Activated CD4-positive, CD25-positive, alpha-beta regulatory T cell treated with anti-CD3 and anti-CD28 coated beads, Interleukin-2, amount 50 U/mL, for 24 hours (primary cell): ENCODE data around the gene DNAH5.

Experiments used
- ATAC-seq, 2 donors: fragments of 150-1000 bp; cut with Tn5 transposase; one replicate each; pipeline ENCODE4 v1.10.0; 2021; ENCODE audit warnings: mild to moderate bottlenecking in 1 of 2, moderate library complexity in 1 of 2

The DNAH5 gene

DNA sequence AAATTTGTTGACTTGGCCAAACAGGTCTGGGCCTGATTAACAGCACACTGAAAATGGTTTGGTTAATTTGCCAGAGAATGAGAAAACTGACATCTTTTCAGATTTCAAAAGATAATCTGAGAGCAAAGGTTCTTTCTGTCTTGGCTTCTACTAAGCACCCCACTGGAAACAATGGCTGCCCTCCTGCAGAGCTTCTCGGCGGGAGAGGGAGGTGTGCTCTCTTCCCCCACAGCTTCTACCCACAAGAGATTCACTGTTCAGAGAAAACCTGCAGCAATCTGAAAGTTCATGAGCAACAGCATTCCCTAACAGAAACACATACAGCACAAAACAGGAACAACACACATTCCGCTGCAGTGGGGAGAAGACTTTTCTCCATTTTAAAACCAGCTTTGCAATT, 3.0 kb downstream of the DNAH5 start:
- no peak for ATAC-seq

DNA sequence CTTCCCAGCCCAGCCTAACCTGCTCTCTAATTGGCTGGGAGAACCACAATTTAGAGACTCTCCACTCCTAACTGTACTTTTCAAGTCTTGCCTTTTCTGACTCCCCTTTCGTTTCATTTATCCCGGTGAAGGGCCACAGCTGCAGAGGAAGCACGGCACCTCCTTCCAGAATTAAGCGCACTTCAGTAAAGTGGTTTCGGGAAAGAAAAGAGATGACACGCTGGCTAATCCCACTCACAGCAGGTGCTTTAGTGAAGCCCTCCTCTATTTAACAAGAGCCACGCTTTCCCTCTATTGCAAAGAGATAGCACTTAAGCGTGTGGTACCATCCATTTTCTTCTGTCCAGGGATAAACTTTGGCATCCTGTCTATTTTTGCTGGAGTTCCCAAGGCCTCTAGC, 4.8 kb downstream of the DNAH5 start:
- no peak for ATAC-seq

DNA sequence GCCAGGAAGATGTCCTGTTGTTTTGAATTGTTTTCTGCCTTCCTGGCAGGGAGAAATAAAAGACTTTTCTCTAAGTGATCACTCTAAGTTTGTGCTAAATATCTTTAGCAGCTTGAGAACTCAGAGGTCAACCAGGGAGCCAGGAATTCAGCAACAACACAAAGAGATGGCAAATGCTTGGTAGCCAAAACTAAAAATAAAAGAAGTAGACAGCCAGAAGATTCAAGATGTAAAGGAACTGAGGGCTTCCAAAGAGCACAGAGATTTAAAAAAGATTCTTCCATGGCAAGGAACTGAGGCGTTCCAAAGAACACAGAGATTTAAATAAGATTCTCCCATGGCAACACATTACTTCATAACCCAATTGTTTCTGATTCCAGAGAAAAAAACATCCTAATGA, 9.6 kb downstream of the DNAH5 start:
- ATAC-seq, result no peak

DNA sequence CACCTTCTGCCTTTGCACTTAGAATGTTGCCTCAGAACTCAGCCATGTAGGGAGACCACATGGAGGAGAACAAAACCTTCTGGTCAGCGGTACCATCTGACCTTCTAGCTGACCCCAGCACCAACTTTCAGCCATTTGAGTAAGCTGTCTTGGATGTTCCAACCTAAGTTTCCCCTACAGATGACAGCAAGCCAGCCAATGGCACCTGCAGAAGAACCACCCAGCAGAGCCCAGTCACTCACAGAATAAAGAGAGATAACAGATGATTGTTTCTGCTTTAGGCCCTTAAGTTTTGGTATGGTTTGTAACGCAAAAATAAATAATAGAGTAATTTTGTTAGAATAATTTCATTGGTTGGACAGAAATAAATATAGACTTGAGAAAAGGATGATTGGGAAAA, 10.4 kb downstream of the DNAH5 start:
- no peak for ATAC-seq

DNA sequence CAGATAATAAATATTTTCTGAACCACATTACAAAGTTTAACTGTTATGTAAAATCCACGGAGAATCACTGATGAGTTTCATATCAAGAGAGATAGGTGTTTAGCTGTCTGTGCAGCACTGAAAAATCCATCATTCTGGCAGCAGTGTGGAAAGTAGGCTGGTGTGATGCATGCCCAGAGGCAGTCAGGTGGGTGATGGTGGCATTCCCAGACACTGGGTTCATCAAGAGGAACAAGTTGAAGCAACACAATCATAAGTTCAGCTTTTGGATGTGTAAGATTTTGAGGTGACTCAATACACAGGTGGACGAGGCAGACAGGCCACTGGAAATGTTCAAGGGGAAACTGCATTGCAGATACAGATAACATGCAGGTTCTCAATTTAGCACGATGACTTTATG, 11.9 kb downstream of the DNAH5 start:
- no peak for ATAC-seq

DNA sequence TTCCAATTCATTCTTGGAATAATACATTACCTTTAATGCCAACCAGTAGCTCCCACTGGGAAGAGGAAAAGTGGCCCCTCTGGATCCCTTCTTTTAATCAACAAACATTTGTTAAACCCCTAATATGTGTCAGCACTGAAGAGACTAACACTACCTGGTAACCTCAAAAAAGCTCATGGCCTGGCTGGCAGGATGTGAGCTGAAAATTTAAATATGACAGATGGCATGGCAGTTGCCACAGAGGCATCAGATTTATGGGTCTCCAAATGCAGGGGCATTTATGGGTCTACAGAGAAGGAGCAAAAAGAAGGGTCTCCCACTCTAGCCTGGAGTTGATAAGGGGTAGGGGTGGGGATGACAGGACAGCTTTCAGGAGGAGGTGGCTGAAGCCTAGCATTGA, 12.5 kb downstream of the DNAH5 start:
- ATAC-seq, result no peak

DNA sequence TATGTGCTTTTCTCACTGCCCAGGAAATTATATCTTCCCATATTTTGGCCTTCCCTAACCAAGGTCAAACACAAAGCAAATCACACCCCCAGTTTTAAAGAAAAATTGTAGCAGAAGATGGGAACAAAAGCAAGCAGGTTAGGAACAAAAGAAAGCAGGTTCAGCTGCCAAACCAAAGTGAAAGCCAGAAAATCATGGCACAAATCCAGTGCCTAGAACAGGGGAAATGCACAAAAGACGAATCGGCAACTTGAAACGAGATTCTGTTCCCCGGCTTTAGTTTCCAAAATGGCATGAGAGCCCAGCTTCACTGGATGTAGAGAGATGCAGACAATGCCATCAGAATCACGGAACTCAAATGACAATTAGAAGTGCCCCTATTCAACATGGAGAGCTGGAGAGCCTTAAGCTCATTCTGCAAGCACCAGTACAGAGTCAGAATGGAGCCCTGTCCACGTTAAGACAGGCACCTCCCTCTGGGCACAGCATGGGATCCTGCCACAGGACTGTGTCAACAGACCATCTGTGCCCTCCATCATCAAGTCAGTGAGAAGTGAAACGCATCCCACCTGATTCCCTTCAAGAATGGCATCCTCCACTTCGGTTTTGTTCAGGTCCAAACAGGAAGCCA, 13.8 kb downstream of the DNAH5 start:
- ATAC-seq, result no peak

DNA sequence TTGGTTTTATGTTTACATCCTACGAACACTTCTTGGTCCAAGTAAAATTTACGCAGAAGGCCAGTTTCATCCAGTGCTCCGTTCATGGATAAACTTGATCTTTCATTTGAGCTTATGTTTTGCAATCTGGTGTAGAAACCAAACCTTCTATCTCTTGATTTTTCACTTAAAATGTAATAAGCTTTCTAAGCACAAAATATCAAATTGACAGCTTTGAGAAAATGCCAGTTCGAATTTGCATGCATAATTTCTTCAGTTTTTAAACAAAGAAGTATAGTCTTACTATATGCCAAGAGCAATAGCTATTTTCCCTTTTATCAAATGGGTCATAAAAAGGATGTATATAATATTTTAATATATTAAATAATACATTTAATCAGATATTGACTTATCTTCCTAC, 17.8 kb downstream of the DNAH5 start:
- ATAC-seq, result no peak

DNA sequence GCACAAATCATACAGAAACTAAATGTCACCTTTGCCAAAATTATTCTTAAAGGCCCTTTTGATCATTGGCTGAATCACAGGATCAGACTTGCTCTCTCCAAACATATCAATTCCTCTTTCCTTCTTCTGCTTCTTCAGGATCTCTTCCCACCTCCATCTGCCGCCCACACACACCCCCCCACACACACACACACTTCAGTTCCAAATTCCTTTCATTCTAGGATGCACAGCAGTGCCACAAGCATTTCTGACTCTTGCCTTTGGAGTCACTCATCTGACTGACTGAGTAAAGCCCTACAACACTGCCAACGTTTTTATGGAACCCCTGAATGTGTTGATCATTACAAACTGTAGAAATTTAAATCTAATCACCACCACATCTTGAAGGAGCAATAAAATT, 22.9 kb downstream of the DNAH5 start:
- ATAC-seq, result no peak

DNA sequence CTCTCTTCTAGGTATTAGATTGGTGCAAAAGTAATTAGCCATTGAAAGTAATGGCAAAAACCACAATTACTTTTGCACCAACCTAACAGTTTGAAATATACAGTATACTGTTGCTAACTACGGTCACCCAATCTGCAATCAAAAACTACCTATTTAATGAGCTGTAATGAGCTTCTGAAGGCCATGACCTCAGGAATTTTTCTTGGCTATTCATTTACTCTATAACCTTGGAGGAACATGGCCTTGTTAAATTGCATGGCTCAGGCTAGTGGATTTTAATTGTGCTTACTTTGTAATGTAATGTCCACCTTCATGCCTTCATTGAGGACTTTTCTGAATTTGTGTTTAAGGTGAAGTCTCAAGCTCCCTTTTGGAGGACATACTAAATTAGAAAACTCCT, 24.7 kb downstream of the DNAH5 start:
- no peak for ATAC-seq

DNA sequence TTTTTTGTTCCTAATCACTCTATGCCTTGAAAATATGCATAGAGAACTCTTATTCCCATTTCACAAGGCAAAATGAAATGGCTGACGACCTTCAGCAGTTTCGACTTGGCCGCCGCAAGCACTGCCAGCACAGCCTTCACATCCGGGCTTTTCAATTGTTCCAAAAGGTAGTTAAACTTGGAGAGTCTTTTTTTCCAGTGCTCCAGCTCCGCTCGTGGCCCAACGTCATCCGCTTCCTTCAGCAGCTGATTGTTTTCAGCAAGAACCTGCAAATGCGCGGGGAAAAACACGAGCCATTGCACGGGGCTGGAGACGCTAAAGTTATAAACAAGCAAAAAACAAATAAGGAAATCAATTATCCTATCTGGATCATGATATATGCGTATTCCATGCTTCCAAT, 25.4 kb downstream of the DNAH5 start:
- ATAC-seq, result no peak

DNA sequence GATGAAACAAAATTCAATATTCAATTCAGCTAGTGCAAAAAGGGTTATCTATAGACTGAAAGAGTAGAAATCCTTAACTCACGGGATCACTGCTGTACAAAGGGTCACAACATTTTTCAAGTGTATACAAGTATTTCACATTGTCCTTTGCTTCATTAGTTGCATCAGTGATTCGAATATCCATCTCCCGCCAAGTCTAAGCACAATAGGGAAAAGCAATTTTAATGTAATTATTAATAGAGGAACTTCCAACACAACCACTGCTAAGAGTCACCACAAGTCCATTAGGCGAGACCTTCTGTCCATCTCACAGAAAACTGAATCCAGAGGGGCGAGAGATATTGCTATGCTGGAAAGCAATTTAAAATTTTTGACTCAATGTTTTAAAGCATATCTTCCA, 27.4 kb downstream of the DNAH5 start:
- no peak for ATAC-seq

DNA sequence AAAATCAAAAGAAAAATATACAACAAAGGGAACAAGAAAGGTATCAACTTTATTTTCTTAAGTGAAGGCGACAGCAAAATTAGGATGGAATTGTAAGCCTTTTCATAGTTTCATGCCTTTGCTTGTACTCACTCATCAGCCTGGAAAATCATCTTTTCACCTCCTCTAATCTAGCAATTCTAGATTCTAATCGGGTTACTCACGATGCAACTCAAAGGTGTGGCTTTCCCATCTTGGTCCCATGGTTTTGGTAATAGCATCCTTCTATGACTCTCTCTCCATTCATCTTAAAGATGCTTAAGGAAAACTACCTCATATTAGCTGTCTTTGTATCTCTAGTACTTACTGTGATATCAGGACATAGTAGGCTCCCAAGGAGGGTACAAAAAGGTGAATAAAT, 30.5 kb downstream of the DNAH5 start:
- ATAC-seq, result no peak

DNA sequence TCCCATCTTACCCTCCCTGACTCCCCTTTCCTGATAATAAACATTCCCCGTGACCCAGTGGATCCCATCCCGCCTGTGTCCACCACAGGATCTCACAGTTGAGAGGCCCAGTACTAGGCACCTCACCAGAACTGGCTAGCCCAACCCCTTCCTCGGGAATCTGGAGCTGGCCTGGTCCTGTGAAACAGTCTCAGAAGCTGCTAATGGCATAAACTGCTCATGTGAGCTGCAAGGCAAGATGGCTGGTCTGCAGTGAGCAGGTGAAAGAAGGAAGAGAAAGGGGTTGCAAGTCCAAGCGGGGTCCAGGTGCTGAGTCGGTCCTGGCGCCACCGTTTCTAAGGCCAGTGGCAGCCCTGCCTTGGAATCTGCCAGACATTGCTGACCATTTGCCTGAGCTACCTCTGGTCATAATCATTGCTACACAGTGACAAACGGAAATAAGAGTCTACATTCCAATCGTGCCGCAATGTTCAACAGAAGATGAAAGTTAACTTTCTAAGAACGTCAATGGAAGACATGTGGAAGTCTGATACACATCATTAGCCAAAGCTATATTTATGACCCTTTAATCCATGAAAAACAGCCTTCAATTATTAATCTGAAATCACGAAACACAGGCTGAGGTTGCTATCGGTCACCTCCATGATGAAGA, 33.7 kb downstream of the DNAH5 start:
- no peak for ATAC-seq

DNA sequence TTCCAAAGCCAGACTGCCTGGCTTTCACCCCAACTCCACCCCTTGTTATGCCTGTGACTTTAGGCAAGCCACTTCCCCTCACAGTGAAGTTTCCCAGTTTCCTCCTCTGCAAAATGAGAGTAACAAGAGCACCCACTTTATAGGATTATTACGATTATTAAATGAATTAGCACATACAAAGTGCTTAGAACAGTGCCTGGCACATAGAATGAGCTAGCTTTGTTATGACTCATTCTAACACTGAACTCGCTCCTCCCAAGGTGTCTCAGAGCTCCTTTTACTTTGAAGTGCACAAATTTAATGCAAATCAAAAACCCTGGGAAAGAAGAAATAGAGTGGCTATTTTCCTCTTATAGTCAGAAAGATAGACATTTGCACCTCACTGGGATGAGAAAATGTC, 34.3 kb downstream of the DNAH5 start:
- ATAC-seq, result no peak

DNA sequence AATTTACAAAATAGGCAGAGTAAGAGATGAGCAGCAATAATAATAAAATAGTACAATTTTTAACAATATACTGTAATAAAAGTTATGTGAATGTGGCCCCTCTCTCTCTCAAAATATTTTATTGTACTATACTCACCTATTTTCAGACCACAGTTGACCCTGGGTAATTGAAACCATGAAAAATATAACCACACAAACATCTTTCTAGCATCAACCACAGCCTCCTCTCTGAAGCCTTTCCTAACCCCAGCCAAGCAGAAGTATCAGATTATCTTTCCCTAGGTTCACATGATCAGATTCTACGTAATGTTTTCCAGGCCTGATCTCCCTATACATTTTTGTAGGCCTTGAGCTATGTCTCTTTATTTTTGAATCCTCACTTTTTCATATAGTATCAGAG, 35.2 kb downstream of the DNAH5 start:
- no peak for ATAC-seq

DNA sequence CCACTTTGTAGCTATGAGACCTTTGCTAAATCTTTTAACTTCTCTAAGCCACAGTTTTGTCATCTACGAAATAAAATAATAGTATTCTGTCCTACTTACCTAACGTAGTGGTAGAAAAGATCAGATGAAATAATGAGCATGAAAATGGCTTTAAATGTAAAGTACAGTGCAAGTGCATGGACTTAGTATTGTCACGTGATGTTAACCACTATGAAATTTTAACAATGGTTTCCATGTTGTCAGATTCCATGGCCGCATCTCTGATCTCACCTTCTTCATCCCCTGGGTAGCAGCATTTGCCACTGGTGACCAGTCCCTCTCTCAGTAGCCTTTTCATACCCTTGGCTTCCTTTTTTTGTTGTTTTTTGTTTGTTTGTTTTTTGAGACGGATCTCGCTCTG, 45.9 kb downstream of the DNAH5 start:
- ATAC-seq, result no peak

DNA sequence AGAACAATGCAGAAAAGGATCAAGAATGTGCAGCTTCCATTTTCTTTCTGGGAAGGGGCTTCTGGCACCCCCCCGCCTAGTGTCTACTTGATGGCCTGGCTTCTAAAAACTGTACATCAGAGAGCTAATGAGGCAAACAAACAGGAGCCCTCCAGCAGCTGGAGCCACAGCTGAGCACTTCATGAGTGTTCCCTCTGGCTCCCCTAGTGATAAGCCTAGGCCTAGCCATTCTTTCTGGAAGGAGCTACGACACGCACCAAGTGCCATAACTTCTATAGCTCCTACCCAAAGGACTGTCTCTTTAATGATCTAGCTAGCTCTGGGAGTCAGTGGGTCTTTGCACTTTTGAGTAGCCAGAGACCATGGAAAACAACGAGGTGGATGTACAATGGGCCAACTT, 66.1 kb downstream of the DNAH5 start:
- ATAC-seq, result no peak

DNA sequence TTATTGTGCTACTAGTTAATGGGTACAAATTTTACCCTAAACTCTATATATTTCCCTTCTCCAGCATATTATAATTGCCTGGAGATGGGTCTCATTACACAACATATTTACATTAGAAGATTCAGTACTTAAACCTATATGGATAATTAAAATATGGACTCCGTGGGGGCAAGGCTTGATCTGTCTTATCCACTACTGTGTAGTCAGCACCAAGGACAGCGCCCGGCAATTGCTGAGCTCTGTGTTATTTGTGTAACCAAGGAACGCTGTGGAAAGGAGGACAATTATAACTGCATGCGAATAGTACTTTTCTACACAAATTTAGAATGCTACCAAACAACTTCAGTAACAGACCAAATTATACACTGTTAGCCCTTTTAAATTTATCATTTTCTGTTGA, 77.7 kb downstream of the DNAH5 start:
- no peak for ATAC-seq

DNA sequence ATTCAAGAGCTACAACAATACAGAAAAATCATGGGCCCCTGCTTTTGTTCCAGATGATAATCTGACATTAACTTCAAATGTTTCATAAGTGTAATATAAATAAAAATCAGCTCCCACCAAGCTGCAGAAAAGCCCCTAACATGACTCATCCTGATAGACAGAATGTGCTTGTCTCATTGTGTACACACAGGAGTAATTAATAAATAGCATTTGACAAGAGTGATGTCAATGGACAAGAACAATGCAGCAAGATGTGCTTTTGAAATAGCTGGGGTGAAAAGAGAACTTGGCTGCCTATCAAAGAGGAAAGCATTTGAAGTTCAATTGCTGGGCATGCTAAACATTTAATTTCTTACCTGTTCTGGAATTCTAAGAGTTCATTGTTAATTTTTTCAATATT, 79.2 kb downstream of the DNAH5 start:
- ATAC-seq, result no peak

DNA sequence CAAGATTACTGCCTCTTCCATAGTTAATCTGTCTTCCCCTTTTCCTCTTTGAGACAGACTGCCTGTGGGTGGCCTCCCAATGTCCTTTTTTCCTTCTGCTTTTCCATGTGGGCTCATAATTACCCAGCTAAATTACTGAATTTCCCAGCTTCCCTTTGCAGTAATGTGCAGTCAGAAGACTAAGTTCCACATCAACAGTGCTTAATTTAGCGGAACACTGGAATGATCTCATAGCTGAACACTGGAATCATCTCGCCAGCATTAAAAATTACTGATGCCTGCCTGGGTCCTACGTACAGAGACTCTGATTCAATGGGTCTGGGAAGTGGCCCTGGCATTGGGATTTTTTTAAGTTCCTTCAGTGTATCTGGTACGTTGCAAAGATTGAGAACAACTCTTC, 84.3 kb downstream of the DNAH5 start:
- ATAC-seq, result no peak

DNA sequence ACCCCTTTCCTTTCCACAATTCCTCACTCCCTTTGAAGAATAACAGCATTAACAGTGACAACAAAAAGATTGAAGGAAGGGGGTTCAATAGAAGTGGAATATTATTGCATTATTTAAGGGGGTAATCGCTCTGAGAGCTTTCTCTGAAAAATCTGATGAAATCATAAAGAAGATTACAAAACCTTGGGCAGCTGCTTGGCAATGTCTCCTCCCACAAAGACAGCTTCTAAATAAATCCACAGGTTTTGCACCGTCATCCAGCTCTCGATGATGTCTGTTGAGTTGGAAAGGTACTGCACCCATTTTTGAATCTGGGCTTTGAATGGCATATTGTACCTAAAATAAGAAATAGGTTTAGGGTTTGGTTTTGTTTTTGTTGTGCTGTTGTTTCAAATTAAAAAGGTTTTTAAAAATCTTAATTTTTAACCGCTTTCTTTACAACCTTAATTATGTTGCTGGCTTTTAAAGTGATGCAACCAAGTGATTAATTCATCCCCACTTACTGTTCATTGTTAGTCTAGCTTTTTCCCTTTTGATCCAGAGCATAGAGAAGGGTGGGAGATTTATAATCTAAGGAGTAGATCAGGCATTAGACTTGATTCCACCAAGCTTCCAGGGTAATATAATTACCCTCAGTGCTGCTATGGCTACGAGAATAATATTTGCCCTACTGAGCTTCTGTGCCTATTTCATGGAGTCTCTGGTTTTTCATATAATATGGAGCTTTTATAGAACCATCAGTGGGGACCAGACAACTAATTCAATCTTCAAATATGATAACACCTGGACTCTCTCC, 85.0 kb downstream of the DNAH5 start:
- no peak for ATAC-seq

DNA sequence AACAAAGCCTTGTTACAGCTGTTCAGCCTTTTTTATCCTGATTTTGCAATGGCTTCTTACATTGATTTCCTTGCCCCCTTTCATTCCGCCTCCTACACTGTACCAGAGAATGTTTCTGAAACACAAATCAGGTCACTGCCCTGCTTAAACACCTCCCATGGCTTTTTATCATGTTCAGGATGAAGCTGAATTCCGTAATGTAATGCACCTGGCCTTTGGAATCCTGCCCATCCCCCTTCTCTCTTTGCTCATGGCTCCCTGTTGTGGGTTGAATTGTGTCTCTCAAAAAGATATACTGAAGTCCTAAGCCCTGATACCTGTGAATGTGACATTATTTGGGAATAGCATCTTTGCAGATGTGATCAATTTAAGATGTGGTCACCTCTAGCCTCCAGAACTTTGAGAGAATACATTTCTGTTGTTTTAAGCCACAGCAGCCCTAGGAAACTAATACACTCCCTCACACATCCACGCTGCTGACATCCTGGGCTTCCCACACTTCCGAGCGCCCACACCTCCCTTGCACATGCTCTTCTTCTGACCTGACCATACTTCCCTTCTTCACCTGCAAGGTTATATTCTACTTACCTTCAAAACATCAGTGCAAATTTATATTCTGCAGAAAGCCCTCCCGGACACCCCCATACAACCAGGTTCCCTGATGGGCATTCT, 101.2 kb downstream of the DNAH5 start:
- ATAC-seq, result no peak

DNA sequence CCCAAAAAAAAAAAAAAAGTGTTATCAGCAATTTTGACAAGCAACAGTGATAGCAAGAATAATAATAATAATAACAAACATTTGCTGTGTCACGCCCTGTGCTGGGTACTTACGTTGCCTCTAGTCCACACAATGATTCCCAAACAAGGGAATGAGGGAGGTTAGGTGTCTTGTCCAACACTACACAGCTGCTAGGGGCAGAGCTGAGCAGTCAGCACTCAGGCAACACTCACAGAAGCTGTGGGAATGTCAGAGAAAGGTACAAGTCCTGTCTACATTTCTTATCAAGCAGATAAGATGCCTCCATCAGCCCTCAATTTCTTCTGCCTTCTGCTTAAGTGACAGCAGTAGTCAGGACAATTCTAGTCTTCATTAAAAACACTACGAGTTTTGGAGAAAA, 111.0 kb downstream of the DNAH5 start:
- ATAC-seq, result no peak
